HEK293T (cell line): ENCODE measurements around the gene ACVR2B.

ENCODE experiments used
- CTCF ChIA-PET: fragments of 350-600 bp; formaldehyde crosslinking; extraction: SDS; loops from one replicate; lab custom pipeline; 2021; ENCODE audit warnings: antibody characterized with exemption, inconsistent platforms; lab: Yijun Ruan, JAX
- POLR2A ChIA-PET: fragments of 350-600 bp; formaldehyde crosslinking; extraction: SDS; loops from one replicate; lab custom pipeline; 2020; ENCODE audit warnings: antibody characterized with exemption, inconsistent platforms; lab: Yijun Ruan, JAX
- DNase-seq: peaks from one replicate; pipeline ENCODE4 v3.0.0; 2012; ENCODE audit warnings: mixed read lengths; ENCODE audit errors: extremely low spot score
- ARNT ChIP-seq: fragments of 450-650 bp; IDR thresholded peaks from 2 replicates; pipeline ENCODE4 v1.6.1; 2017; ENCODE audit warnings: mild to moderate bottlenecking
- BHLHE40 ChIP-seq: fragments of 450-650 bp; IDR thresholded peaks from 2 replicates; pipeline ENCODE4 v1.6.1; 2016; ENCODE audit warnings: mild to moderate bottlenecking, moderate library complexity, borderline replicate concordance
- CTBP1 ChIP-seq: fragments of 450-650 bp; IDR thresholded peaks from 2 replicates; pipeline ENCODE4 v1.6.1; 2016; ENCODE audit warnings: borderline replicate concordance
- ELF4 ChIP-seq: fragments of 450-650 bp; IDR thresholded peaks from 2 replicates; pipeline ENCODE4 v1.6.1; 2017; ENCODE audit warnings: antibody characterized with exemption
- FOXA1 ChIP-seq: fragments of 450-650 bp; IDR thresholded peaks from 2 replicates; pipeline ENCODE4 v1.6.1; 2016; ENCODE audit warnings: mild to moderate bottlenecking
- FOXK2 ChIP-seq: fragments of 450-650 bp; IDR thresholded peaks from 2 replicates; pipeline ENCODE4 v1.6.1; 2016; ENCODE audit warnings: mild to moderate bottlenecking
- FOXM1 ChIP-seq: fragments of 450-650 bp; IDR thresholded peaks from 2 replicates; pipeline ENCODE4 v1.6.1; 2017; ENCODE audit warnings: mild to moderate bottlenecking, borderline replicate concordance
- HDGF ChIP-seq: fragments of 450-650 bp; IDR thresholded peaks from 2 replicates; pipeline ENCODE4 v1.6.1; 2017; ENCODE audit warnings: antibody characterized with exemption, borderline replicate concordance
- L3MBTL2 ChIP-seq: fragments of 450-650 bp; conservative IDR thresholded peaks from 2 replicates; pipeline ENCODE4 v1.6.1; 2016; ENCODE audit warnings: mild to moderate bottlenecking
- LEF1 ChIP-seq: fragments of 450-650 bp; IDR thresholded peaks from 2 replicates; pipeline ENCODE4 v1.6.1; 2017; ENCODE audit warnings: mild to moderate bottlenecking, borderline replicate concordance
- NFRKB ChIP-seq: fragments of 450-650 bp; IDR thresholded peaks from 2 replicates; pipeline ENCODE4 v1.6.1; 2016; ENCODE audit warnings: mild to moderate bottlenecking, moderate library complexity
- PKNOX1 ChIP-seq: fragments of 450-650 bp; IDR thresholded peaks from 2 replicates; pipeline ENCODE4 v1.6.1; 2016
- SP1 ChIP-seq: fragments of 450-650 bp; IDR thresholded peaks from 2 replicates; pipeline ENCODE4 v1.6.1; 2017
- SUZ12 ChIP-seq: fragments of 450-650 bp; IDR thresholded peaks from 2 replicates; pipeline ENCODE4 v1.6.1; 2016; ENCODE audit warnings: mild to moderate bottlenecking
- TARDBP ChIP-seq: fragments of 450-650 bp; IDR thresholded peaks from 2 replicates; pipeline ENCODE4 v1.6.1; 2016
- ZNF384 ChIP-seq: fragments of 450-650 bp; IDR thresholded peaks from 2 replicates; pipeline ENCODE4 v1.6.1; 2016

The ACVR2B gene

GRCh38 chr3:38534604-38535003, 80.9 kb downstream of the ACVR2B start:
- CTCF ChIA-PET: no interaction called here
- POLR2A ChIA-PET: no interaction called here
- no peak for TF ChIP-seq SUZ12
- TF ChIP-seq FOXK2: no peak
- no peak for TF ChIP-seq NFRKB
- TF ChIP-seq PKNOX1: no peak
- no peak for TF ChIP-seq L3MBTL2
- TF ChIP-seq ELF4: no peak
- TF ChIP-seq HDGF: no peak
- TF ChIP-seq ZNF384: no peak
- no peak for TF ChIP-seq TARDBP
- no peak for TF ChIP-seq CTBP1
- TF ChIP-seq BHLHE40: no peak
- TF ChIP-seq LEF1: no peak
- no peak for TF ChIP-seq SP1
- TF ChIP-seq ARNT: no peak
- no peak for TF ChIP-seq FOXM1
- TF ChIP-seq FOXA1: no peak
- no peak for DNase-seq

DNA sequence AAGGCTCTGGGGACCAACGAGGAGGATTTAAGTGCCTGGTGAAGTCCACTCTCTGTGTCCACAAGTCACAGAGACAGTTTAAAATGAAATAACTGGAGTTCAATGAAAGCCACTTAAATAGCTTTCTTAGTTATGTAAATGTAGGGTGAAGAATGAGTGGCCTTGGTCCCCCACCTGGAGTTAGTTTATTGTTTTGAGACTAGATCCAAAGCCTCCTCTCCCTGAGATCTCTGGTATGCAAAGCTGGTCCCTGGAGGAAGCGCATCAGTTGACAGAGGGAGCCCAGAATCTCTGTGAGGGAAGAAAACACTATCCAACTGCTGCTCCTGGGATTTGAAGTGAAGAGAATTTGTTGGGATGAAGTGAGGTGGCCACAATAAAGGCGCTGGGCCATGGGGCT, 83.0 kb downstream of the ACVR2B start:
- DNase-seq: no peak
- TF ChIP-seq FOXA1 (no peak), ZNF384 (no peak), FOXM1 (no peak), CTBP1 (no peak), ELF4 (no peak), HDGF (no peak), LEF1 (no peak), ARNT (no peak), NFRKB (no peak), TARDBP (no peak), BHLHE40 (no peak), L3MBTL2 (no peak), PKNOX1 (no peak), FOXK2 (no peak), SUZ12 (no peak), SP1 (no peak)
- POLR2A ChIA-PET: no interaction called here
- CTCF ChIA-PET: no interaction called here

DNA sequence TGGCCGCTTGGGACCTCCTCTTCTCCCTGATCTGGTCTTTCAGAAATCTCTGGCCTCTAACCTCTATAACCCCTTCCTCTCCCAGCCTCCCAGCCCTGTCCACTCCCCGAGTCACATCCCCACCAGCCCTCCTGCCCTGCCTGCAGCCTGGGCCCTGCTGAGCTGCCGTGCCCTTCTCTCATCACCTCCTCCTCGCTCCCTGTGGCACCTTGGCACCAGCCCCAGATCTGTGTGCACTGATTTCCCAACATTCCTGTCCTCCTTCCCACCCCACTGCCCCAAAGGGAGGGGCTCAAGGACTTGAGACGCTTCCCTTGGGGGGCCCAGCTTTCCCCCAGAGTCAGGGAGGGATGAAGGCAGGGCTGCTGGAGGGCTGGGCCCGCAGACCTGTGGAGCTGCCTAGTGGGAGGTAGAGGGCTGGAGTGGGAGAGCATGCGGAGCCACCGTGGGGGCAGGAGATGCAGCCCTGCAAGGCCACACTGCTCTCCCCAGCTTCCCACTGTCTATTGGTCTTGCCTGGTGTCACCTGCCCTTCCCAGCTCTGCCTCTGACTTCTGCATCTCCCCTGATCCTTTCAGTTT, 85.2 kb downstream of the ACVR2B start:
- no peak for DNase-seq
- TF ChIP-seq FOXA1: no peak
- no peak for TF ChIP-seq FOXM1
- TF ChIP-seq ARNT: no peak
- TF ChIP-seq SP1: no peak
- no peak for TF ChIP-seq NFRKB
- no peak for TF ChIP-seq ELF4
- no peak for TF ChIP-seq L3MBTL2
- TF ChIP-seq HDGF: no peak
- TF ChIP-seq TARDBP: no peak
- no peak for TF ChIP-seq PKNOX1
- no peak for TF ChIP-seq ZNF384
- TF ChIP-seq CTBP1: no peak
- CTCF ChIA-PET: interaction anchor here (1.2 kb wide), 1 partner anchor 108 kb away, joined by 3 read pairs; no protein-coding TSS in a partner anchor
- POLR2A ChIA-PET: no interaction called here

DNA sequence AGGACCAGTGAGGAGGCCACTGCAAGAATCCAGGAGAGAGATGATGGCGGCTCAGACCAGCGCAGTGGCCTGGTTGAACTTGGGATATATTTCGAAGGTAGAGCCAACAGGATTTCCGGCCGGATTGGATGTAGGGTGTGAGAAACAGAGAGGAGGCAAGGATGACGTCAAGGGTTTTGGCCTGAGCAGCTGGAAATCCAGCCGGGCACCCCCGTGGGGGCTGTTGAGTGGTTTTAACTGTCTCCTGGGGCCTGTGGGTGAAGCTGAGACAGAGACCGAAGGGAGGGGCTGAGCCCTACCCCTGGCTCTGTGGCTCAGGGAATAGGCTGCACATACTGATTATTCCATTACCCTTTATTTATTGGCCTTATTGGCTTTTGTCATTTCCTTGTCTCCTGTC, 88.1 kb downstream of the ACVR2B start:
- TF ChIP-seq FOXK2 (no peak), FOXA1 (no peak), FOXM1 (no peak), CTBP1 (no peak), LEF1 (no peak), ELF4 (no peak), ARNT (no peak), BHLHE40 (no peak), L3MBTL2 (no peak), HDGF (no peak), TARDBP (no peak), PKNOX1 (no peak), NFRKB (no peak)
- CTCF ChIA-PET: no interaction called here
- POLR2A ChIA-PET: no interaction called here
- no peak for DNase-seq
